Mesendoderm (in vitro differentiated cells): Measurements from ENCODE around the gene MATN1.

Experiments used
- DNase-seq: peaks from one replicate; pipeline ENCODE4 v3.0.0; 2013
- H2AK5ac ChIP-seq: 2 replicates; pipeline ENCODE4 v1.6.1; 2013; ENCODE audit warnings: low read length, inconsistent platforms
- H2BK120ac ChIP-seq: 2 replicates; pipeline ENCODE4 v1.6.1; 2013; ENCODE audit warnings: low read depth, mild to moderate bottlenecking, low read length, moderate library complexity, mixed read lengths
- H2BK15ac ChIP-seq: replicated peaks from 2 replicates; pipeline ENCODE4 v1.6.1; 2013; ENCODE audit warnings: low read depth, mild to moderate bottlenecking, moderate library complexity
- H2BK5ac ChIP-seq: 2 replicates; pipeline ENCODE4 v1.6.1; 2013; ENCODE audit warnings: low read length, inconsistent platforms
- H3K18ac ChIP-seq: 2 replicates; pipeline ENCODE4 v1.6.1; 2013; ENCODE audit warnings: mild to moderate bottlenecking, low read length, mixed read lengths
- H3K23ac ChIP-seq: one replicate; pipeline ENCODE4 v1.6.1; 2013; ENCODE audit warnings: low read length
- H3K27ac ChIP-seq: 2 replicates; pipeline ENCODE4 v1.5.1; 2013; ENCODE audit warnings: low read depth, mild to moderate bottlenecking, inconsistent platforms, low read length, moderate library complexity
- H3K27me3 ChIP-seq: 2 replicates; pipeline ENCODE4 v1.6.1; 2013; ENCODE audit warnings: low read length, control low read depth, mild to moderate bottlenecking, inconsistent platforms; ENCODE audit not compliant: insufficient read depth, poor library complexity
- H3K36me3 ChIP-seq: 2 replicates; pipeline ENCODE4 v1.6.1; 2013; ENCODE audit warnings: low read length, inconsistent platforms; ENCODE audit not compliant: control insufficient read depth, insufficient read depth
- H3K4ac ChIP-seq: one replicate; pipeline ENCODE4 v1.6.1; 2013; ENCODE audit warnings: low read depth, mild to moderate bottlenecking, low read length, moderate library complexity
- H3K4me1 ChIP-seq: 2 replicates; pipeline ENCODE4 v1.6.1; 2013; ENCODE audit warnings: low read depth, low read length, inconsistent platforms; ENCODE audit not compliant: control insufficient read depth
- H3K4me2 ChIP-seq: 2 replicates; pipeline ENCODE4 v1.6.1; 2013; ENCODE audit warnings: low read length
- H3K4me3 ChIP-seq: 2 replicates; pipeline ENCODE4 v1.5.1; 2013; ENCODE audit warnings: mild to moderate bottlenecking, low read length
- H3K56ac ChIP-seq: one replicate; pipeline ENCODE4 v1.6.1; 2013; ENCODE audit warnings: low read length
- H3K79me1 ChIP-seq: 2 replicates; pipeline ENCODE4 v1.6.1; 2013; ENCODE audit warnings: low read length, inconsistent platforms
- H3K79me2 ChIP-seq: 2 replicates; pipeline ENCODE4 v1.6.1; 2013; ENCODE audit warnings: mild to moderate bottlenecking, low read length; ENCODE audit not compliant: control insufficient read depth, insufficient read depth
- H3K9ac ChIP-seq: 2 replicates; pipeline ENCODE4 v1.6.1; 2013; ENCODE audit warnings: low read length, inconsistent platforms
- H4K5ac ChIP-seq: one replicate; pipeline ENCODE4 v1.6.1; 2013; ENCODE audit warnings: low read length
- H4K8ac ChIP-seq: one replicate; pipeline ENCODE4 v1.6.1; 2013; ENCODE audit warnings: low read depth, mild to moderate bottlenecking, control low read depth, low read length, moderate library complexity
- WGBS: extraction: QIAGEN DNeasy Blood & Tissue Kit; methylation state at CpG from one replicate; pipeline ENCODE4 v1.1.7; 2013; ENCODE audit warnings: low lambda C conversion rate, missing lambda C conversion rate; ENCODE audit not compliant: insufficient coverage; ENCODE audit errors: extremely low coverage; 5-methylcytosine and 5-hydroxymethylcytosine counted together

The MATN1 gene

GRCh38 chr1:30680879-30681278 lies 42.5 kb downstream of the MATN1 start:
- Histone ChIP-seq H4K8ac (no peak overlapping the region), H3K4me3 (no peak overlapping the region), H3K79me1 (no peaks in the 10 kb centered on the region), H3K4me2 (no peak overlapping the region), H3K27ac (no peak overlapping the region), H3K36me3 (no peaks in the 10 kb centered on the region), H3K23ac (no peak overlapping the region), H3K18ac (no peak overlapping the region), H2BK15ac (no peak overlapping the region), H2AK5ac (no peak overlapping the region), H2BK120ac (no peak overlapping the region), H3K4ac (no peak overlapping the region), H2BK5ac (no peak overlapping the region), H3K79me2 (no peaks in the 10 kb centered on the region), H3K27me3 (no peaks in the 10 kb centered on the region), H3K9ac (no peak overlapping the region), H3K56ac (no peak overlapping the region), H3K4me1 (peaks cover 2% of the 10 kb centered on the region), H4K5ac (no peak overlapping the region)
- no peak for DNase-seq
- no CpG with 5 or more reads among the region's 7 CpGs for WGBS

GRCh38 chr1:30680429-30680828 lies 43.0 kb downstream of the MATN1 start:
- Histone ChIP-seq H3K4me2 (no peak overlapping the region), H2BK15ac (no peak overlapping the region), H3K4ac (no peak overlapping the region), H3K36me3 (no peaks in the 10 kb centered on the region), H3K27ac (no peak overlapping the region), H3K9ac (no peak overlapping the region), H2BK120ac (no peak overlapping the region), H3K4me3 (no peak overlapping the region), H3K56ac (no peak overlapping the region), H3K27me3 (no peaks in the 10 kb centered on the region), H3K18ac (no peak overlapping the region), H3K23ac (no peak overlapping the region), H4K5ac (no peak overlapping the region), H2AK5ac (no peak overlapping the region), H2BK5ac (no peak overlapping the region), H4K8ac (no peak overlapping the region), H3K79me1 (no peaks in the 10 kb centered on the region), H3K79me2 (no peaks in the 10 kb centered on the region), H3K4me1 (peaks cover 2% of the 10 kb centered on the region)
- no peak for DNase-seq
- no CpG with 5 or more reads among the region's 7 CpGs for WGBS

- Histone ChIP-seq H3K18ac (no peak overlapping the region), H3K23ac (no peak overlapping the region), H3K4me1 (peaks cover 2% of the 10 kb centered on the region), H2AK5ac (no peak overlapping the region), H3K79me1 (no peaks in the 10 kb centered on the region), H3K4me3 (no peak overlapping the region), H3K36me3 (no peaks in the 10 kb centered on the region), H3K4ac (no peak overlapping the region), H3K27me3 (no peaks in the 10 kb centered on the region), H4K8ac (no peak overlapping the region), H3K4me2 (no peak overlapping the region), H3K56ac (no peak overlapping the region), H3K27ac (no peak overlapping the region), H2BK5ac (no peak overlapping the region), H4K5ac (no peak overlapping the region), H3K79me2 (no peaks in the 10 kb centered on the region), H2BK120ac (no peak overlapping the region), H2BK15ac (no peak overlapping the region), H3K9ac (no peak overlapping the region)
- no CpG with 5 or more reads among the region's 2 CpGs for WGBS
- DNase-seq: no peak
Measured at GRCh38 chr1:30679976-30680305, 43.4 kb downstream of the MATN1 start.

- H2BK120ac ChIP-seq: no peak overlapping the region
- H3K18ac ChIP-seq: no peak overlapping the region
- H3K9ac ChIP-seq: no peak overlapping the region
- no peaks in the 10 kb centered on the region for H3K36me3 ChIP-seq
- no peaks in the 10 kb centered on the region for H3K79me2 ChIP-seq
- no peak overlapping the region for H3K4me2 ChIP-seq
- H2BK5ac ChIP-seq: no peak overlapping the region
- no peak overlapping the region for H3K56ac ChIP-seq
- no peaks in the 10 kb centered on the region for H3K27me3 ChIP-seq
- H3K4me1 ChIP-seq: no peaks in the 10 kb centered on the region
- H3K27ac ChIP-seq: no peak overlapping the region
- no peak overlapping the region for H3K4me3 ChIP-seq
- H3K4ac ChIP-seq: no peak overlapping the region
- H2BK15ac ChIP-seq: no peak overlapping the region
- H4K5ac ChIP-seq: no peak overlapping the region
- H4K8ac ChIP-seq: no peak overlapping the region
- no peaks in the 10 kb centered on the region for H3K79me1 ChIP-seq
- WGBS: no CpG with 5 or more reads among the region's 2 CpGs
- no peak for DNase-seq
- no peak overlapping the region for H2AK5ac ChIP-seq
- H3K23ac ChIP-seq: no peak overlapping the region
Measured at GRCh38 chr1:30679201-30679975, 44.0 kb downstream of the MATN1 start.

- Histone ChIP-seq H4K5ac (no peak overlapping the region), H3K79me2 (no peaks in the 10 kb centered on the region), H3K36me3 (no peaks in the 10 kb centered on the region), H3K4ac (no peak overlapping the region), H2BK15ac (no peak overlapping the region), H3K56ac (no peak overlapping the region), H3K4me2 (no peak overlapping the region), H2AK5ac (no peak overlapping the region), H3K27me3 (no peaks in the 10 kb centered on the region), H2BK120ac (no peak overlapping the region), H4K8ac (no peak overlapping the region), H3K23ac (no peak overlapping the region), H3K4me3 (no peak overlapping the region), H3K9ac (no peak overlapping the region), H3K18ac (no peak overlapping the region), H3K27ac (no peak overlapping the region), H3K4me1 (no peaks in the 10 kb centered on the region), H2BK5ac (no peak overlapping the region), H3K79me1 (no peaks in the 10 kb centered on the region)
- no peak for DNase-seq
- no CpG with 5 or more reads among the region's 3 CpGs for WGBS
Measured at GRCh38 chr1:30678209-30678608, 45.2 kb downstream of the MATN1 start.

GRCh38 chr1:30677471-30677870 lies 45.9 kb downstream of the MATN1 start:
- no peak overlapping the region for H3K4me3 ChIP-seq
- 100% methylated on average over 1 of the region's 2 CpGs for WGBS
- H3K23ac ChIP-seq: no peak overlapping the region
- H3K79me2 ChIP-seq: no peaks in the 10 kb centered on the region
- H4K8ac ChIP-seq: no peak overlapping the region
- no peaks in the 10 kb centered on the region for H3K79me1 ChIP-seq
- H4K5ac ChIP-seq: no peak overlapping the region
- no peaks in the 10 kb centered on the region for H3K27me3 ChIP-seq
- no peak overlapping the region for H2BK120ac ChIP-seq
- no peak overlapping the region for H2AK5ac ChIP-seq
- no peak overlapping the region for H3K18ac ChIP-seq
- no peak for DNase-seq
- H3K27ac ChIP-seq: no peak overlapping the region
- no peak overlapping the region for H3K9ac ChIP-seq
- no peak overlapping the region for H2BK5ac ChIP-seq
- no peak overlapping the region for H2BK15ac ChIP-seq
- no peak overlapping the region for H3K4me2 ChIP-seq
- no peaks in the 10 kb centered on the region for H3K4me1 ChIP-seq
- H3K36me3 ChIP-seq: no peaks in the 10 kb centered on the region
- H3K4ac ChIP-seq: no peak overlapping the region
- no peak overlapping the region for H3K56ac ChIP-seq
